K562 (cell line): ENCODE measurements around the gene LRRC26. TPM values are rescaled to one million over a fixed set of nuclear protein-coding genes. Genes with fewer than 3 reads are reported as not detected.

Experiments
- ATAC-seq: fragments of 200-7000 bp; cut with Tn5 transposase; 3 replicates; pipeline ENCODE4 v1.9.1; 2020; ENCODE audit warnings: moderate library complexity
- BruUV-seq: library from RNA; stranded (reverse); fragments of 400-500 nt; replicated peaks from 2 replicates; lab custom pipeline; 2021; lab: Mats Ljungman, UMichigan
- CTCF ChIA-PET: fragments of 300-600 bp; formaldehyde crosslinking; extraction: SDS; loops from one replicate; lab custom pipeline; 2021; ENCODE audit warnings: low intra/inter-chr PET ratio; lab: Yijun Ruan, JAX
- POLR2A ChIA-PET: fragments of 300-600, 350-650 bp; sonication (Branson Sonifier 250); formaldehyde crosslinking; extraction: SDS; loops from one replicate; lab custom pipeline; 2021; ENCODE audit warnings: antibody characterized with exemption, inconsistent platforms; lab: Yijun Ruan, JAX
- DNase-seq, 4 experiments: peaks; one replicate each; pipeline versions ENCODE4 v3.0.0 to v3.0.0-alpha.2; 2011 to 2018; ENCODE audit warnings: low spot score in 3 of 4, mixed read lengths in 3 of 4; ENCODE audit errors: extremely low read depth in 1 of 4
- FAIRE-seq: peaks from 2 replicates; lab custom pipeline; 2011; peaks lifted over from hg19 to GRCh38; lab: Jason Lieb, UNC
- H2AFZ ChIP-seq: 2 replicates; pipeline ENCODE4 v1.6.0; 2011; ENCODE audit warnings: low read depth, low read length, control low read depth, inconsistent platforms
- H3K27ac ChIP-seq: fragments of 200-600 bp; 3 replicates; pipeline ENCODE4 v1.8.0; 2011; ENCODE audit warnings: low read depth, mild to moderate bottlenecking, control low read depth, inconsistent platforms, low read length, moderate library complexity, mixed read lengths; ENCODE audit errors: extremely low read depth
- H3K27me3 ChIP-seq, 2 experiments: fragments of 300-600 bp in 1 of 2; 2 replicates in 1 of 2; 3 replicates in 1 of 2; pipeline versions ENCODE4 v1.6.0 to v1.8.0; 2011; ENCODE audit warnings: inconsistent platforms in 2 of 2, low read length in 2 of 2, mild to moderate bottlenecking in 1 of 2, mixed read lengths in 1 of 2, moderate library complexity in 1 of 2; ENCODE audit not compliant: control insufficient read depth in 2 of 2, insufficient read depth in 2 of 2
- H3K36me3 ChIP-seq: fragments of 300-600 bp; 3 replicates; pipeline ENCODE4 v1.8.0; 2011; ENCODE audit warnings: mild to moderate bottlenecking, low read length, inconsistent platforms; ENCODE audit not compliant: control insufficient read depth, insufficient read depth
- H3K4me1 ChIP-seq, 2 experiments: fragments of 200-600 bp in 1 of 2; replicated peaks in 1 of 2; 2 replicates in 1 of 2; 3 replicates in 1 of 2; pipeline versions ENCODE4 v1.5.1 to v1.8.0; 2011; ENCODE audit warnings: inconsistent platforms in 2 of 2, low read length in 2 of 2, mild to moderate bottlenecking in 1 of 2, mixed read lengths in 1 of 2, moderate library complexity in 1 of 2; ENCODE audit not compliant: control insufficient read depth in 2 of 2, insufficient read depth in 2 of 2
- H3K4me2 ChIP-seq: 2 replicates; pipeline ENCODE4 v1.6.1; 2011; ENCODE audit warnings: low read length, control low read depth, inconsistent platforms, mixed read lengths; ENCODE audit not compliant: insufficient read depth
- H3K4me3 ChIP-seq: fragments of 200-600 bp; sonication (generic), shearing (Covaris generic); 2 replicates; pipeline ENCODE4 v1.5.1; 2016; ENCODE audit warnings: control low read depth, inconsistent platforms
- H3K79me2 ChIP-seq: fragments of 200-600 bp; 3 replicates; pipeline ENCODE4 v1.8.0; 2011; ENCODE audit warnings: low read length, inconsistent platforms; ENCODE audit not compliant: control insufficient read depth, insufficient read depth
- H3K9ac ChIP-seq, 2 experiments: 2 replicates each; pipeline versions ENCODE4 v1.6.0 to v1.6.1; 2011; ENCODE audit warnings: low read depth in 2 of 2, low read length in 2 of 2, control low read depth in 1 of 2, inconsistent platforms in 1 of 2, mild to moderate bottlenecking in 1 of 2, mixed read lengths in 1 of 2; ENCODE audit not compliant: insufficient read depth in 1 of 2
- H3K9me1 ChIP-seq: one replicate; pipeline ENCODE4 v1.6.0; 2011; ENCODE audit warnings: inconsistent platforms, mild to moderate bottlenecking, low read length, moderate library complexity; ENCODE audit not compliant: control insufficient read depth, insufficient read depth
- H3K9me3 ChIP-seq: replicated peaks from 2 replicates; pipeline ENCODE4 v1.5.1; 2011; ENCODE audit warnings: low read depth, low read length, inconsistent platforms; ENCODE audit not compliant: control insufficient read depth, insufficient read depth
- H4K20me1 ChIP-seq: replicated peaks from 2 replicates; pipeline ENCODE4 v1.6.1; 2011; ENCODE audit warnings: low read length, inconsistent platforms, mixed read lengths; ENCODE audit not compliant: control insufficient read depth, insufficient read depth
- FOXJ2 ChIP-seq: fragments of 200-800 bp; sonication (Bioruptor generic); IDR thresholded peaks from 2 replicates; pipeline ENCODE4 v1.6.1; 2016; ENCODE audit warnings: missing genetic modification characterization, missing compliant biosample characterization
- KDM1A ChIP-seq, 2 experiments: fragments of 450-650 bp; IDR thresholded peaks; 2 replicates each; pipeline ENCODE4 v1.6.1; 2016; ENCODE audit warnings: mild to moderate bottlenecking in 2 of 2
- MCM2 ChIP-seq: fragments of 450-650 bp; IDR thresholded peaks from 2 replicates; pipeline ENCODE4 v1.6.1; 2017; ENCODE audit warnings: low read depth, mild to moderate bottlenecking
- PTBP1 ChIP-seq: fragments of 200-400 bp; formaldehyde crosslinking; IDR thresholded peaks from 2 replicates; pipeline ENCODE4 v1.6.1; 2017; ENCODE audit warnings: low read depth, low read length
- RBBP5 ChIP-seq: fragments of 200-600 bp; sonication (generic); IDR thresholded peaks from 2 replicates; pipeline ENCODE4 v1.6.1; 2012; ENCODE audit warnings: borderline replicate concordance, mild to moderate bottlenecking, low read length, control low read depth, inconsistent platforms; ENCODE audit not compliant: insufficient read depth, poor library complexity, severe bottlenecking
- RBM17 ChIP-seq: fragments of 200-400 bp; formaldehyde crosslinking; IDR thresholded peaks from 2 replicates; pipeline ENCODE4 v1.6.1; 2017; ENCODE audit warnings: low read depth, mild to moderate bottlenecking, low read length, borderline replicate concordance
- SMAD1 ChIP-seq: fragments of 150-350 bp; IDR thresholded peaks from 2 replicates; pipeline ENCODE4 v1.6.1; 2014; ENCODE audit warnings: low read length, low read depth; ENCODE audit not compliant: partially characterized antibody
- SMARCA4 ChIP-seq: fragments of 450-650 bp; IDR thresholded peaks from 2 replicates; pipeline ENCODE4 v1.6.1; 2016
- TAF7 ChIP-seq: fragments of 450-650 bp; IDR thresholded peaks from 2 replicates; pipeline ENCODE4 v1.6.1; 2016; ENCODE audit warnings: missing genetic modification characterization, missing compliant biosample characterization
- THAP7 ChIP-seq: fragments of 250-450 bp; sonication (Bioruptor Pico); IDR thresholded peaks from 2 replicates; pipeline ENCODE4 v1.5.0; 2021
- ZNF165 ChIP-seq: fragments of 250-450 bp; sonication (Bioruptor Pico); IDR thresholded peaks from 2 replicates; pipeline ENCODE4 v1.4.0; 2020; ENCODE audit warnings: borderline replicate concordance
- ZNF23 ChIP-seq: fragments of 250-450 bp; sonication (Bioruptor Pico); IDR thresholded peaks from 2 replicates; pipeline ENCODE4 v1.4.0; 2020; ENCODE audit warnings: mild to moderate bottlenecking
- ZNF785 ChIP-seq: fragments of 250-450 bp; sonication (Bioruptor Pico); IDR thresholded peaks from 2 replicates; pipeline ENCODE4 v1.4.0; 2020; ENCODE audit warnings: mild to moderate bottlenecking
- WGBS: fragments of 100-300 bp; shearing (Covaris generic); methylation state at CpG from one replicate; pipeline ENCODE4 v1.1.6; 2016; ENCODE audit warnings: low coverage, mixed read lengths; ENCODE audit not compliant: insufficient coverage; ENCODE audit errors: missing lambda C conversion rate; 5-methylcytosine and 5-hydroxymethylcytosine counted together
- in situ Hi-C: fragments of 300-500 bp; cut with MboI; formaldehyde crosslinking; loops from 4 replicates; pipeline ENCODE4 v1.15.0; 2018; ENCODE audit warnings: inconsistent platforms, mixed read lengths
- intact Hi-C: fragments of 100-400 bp; cut with micrococcal nuclease; formaldehyde crosslinking; loops from 2 replicates; pipeline ENCODE4 v1.14.2; 2022
- polyA plus RNA-seq, 8 experiments: library from polyadenylated mRNA; depleted of rRNA in 4 of 8; stranded (reverse) in 5 of 8; unstranded in 3 of 8; fragments of >200 nt; fragmentation: Nextera tagmentation in 2 of 8; fragmentation: Illumina TruSeq in 1 of 8; extraction: Ambion mirVana in 2 of 8; extraction: Trizol in 1 of 8; gene quantifications; 2 replicates each; pipeline versions ENCODE4 v1.2.1 to v1.2.3, GENCODE V29; 2011 to 2014; ENCODE audit warnings: inconsistent platforms in 1 of 8, missing spikeins in 1 of 8
- total RNA-seq, 7 experiments: library from RNA; depleted of rRNA in 6 of 7; stranded (reverse); fragments of >200 nt in 6 of 7; fragmentation: Illumina TruSeq in 2 of 7; extraction: Trizol in 2 of 7; gene quantifications; 2 replicates each; pipeline versions ENCODE4 v1.2.1 to v1.2.3, GENCODE V29; 2011 to 2021; ENCODE audit warnings: low replicate concordance in 1 of 7
- TF ChIP-seq, protein P1 (sequence below): fragments of 200-800 bp; sonication (Bioruptor generic); IDR thresholded peaks from 2 replicates; pipeline ENCODE4 v1.6.1; 2016; ENCODE audit warnings: missing genetic modification characterization, missing compliant biosample characterization

LRRC26 gene
- total and polyA plus RNA-seq, 9 of the 15 experiments (the other 6 are each of a cell fraction or from before 2014, with no cell fraction given): not detected

- no TSS peak for BruUV-seq
- Histone ChIP-seq H4K20me1 (no peaks in the 10 kb centered on the region; the same call in 1 of the 2 replicates), H3K4me1 (peaks cover 28 to 59% of the 10 kb centered on the region in 2 experiments), H3K27ac (peak within 1 kb of the TSS; percentile 88), H3K4me3 (peak within 1 kb of the TSS; percentile 99), H3K79me2 (peaks cover 59% of the 10 kb centered on the region), H3K9ac (peak within 1 kb of the TSS; percentile 92 to 98), H2AFZ (peak within 1 kb of the TSS; percentile 77), H3K36me3 (peaks cover 43% of the 10 kb centered on the region; the same call in 2 of the 3 replicates), H3K4me2 (peak within 1 kb of the TSS; percentile 95), H3K27me3 (no peaks in the 10 kb centered on the region), H3K9me1 (peaks cover 3% of the 10 kb centered on the region), H3K9me3 (no peaks in the 10 kb centered on the region)
- POLR2A ChIA-PET: interaction anchor here (1.0 to 5.7 kb wide), 5 partner anchors 10 to 119 kb away, joined by 3 to 56 read pairs (median 5); partner anchors contain the start of genes ANAPC2, MAN1B1 and SSNA1
- FAIRE-seq (peak; percentile 69), ATAC-seq (peak; percentile 60), DNase-seq (peak; percentile 89 to 94 (median 91))
- under 1% methylated on average over 63 of the region's 98 CpGs for WGBS
- CTCF ChIA-PET: no interaction called here
- in situ Hi-C loops: no loop called here
- intact Hi-C loops: no loop called here
- TF ChIP-seq, protein P1, sequence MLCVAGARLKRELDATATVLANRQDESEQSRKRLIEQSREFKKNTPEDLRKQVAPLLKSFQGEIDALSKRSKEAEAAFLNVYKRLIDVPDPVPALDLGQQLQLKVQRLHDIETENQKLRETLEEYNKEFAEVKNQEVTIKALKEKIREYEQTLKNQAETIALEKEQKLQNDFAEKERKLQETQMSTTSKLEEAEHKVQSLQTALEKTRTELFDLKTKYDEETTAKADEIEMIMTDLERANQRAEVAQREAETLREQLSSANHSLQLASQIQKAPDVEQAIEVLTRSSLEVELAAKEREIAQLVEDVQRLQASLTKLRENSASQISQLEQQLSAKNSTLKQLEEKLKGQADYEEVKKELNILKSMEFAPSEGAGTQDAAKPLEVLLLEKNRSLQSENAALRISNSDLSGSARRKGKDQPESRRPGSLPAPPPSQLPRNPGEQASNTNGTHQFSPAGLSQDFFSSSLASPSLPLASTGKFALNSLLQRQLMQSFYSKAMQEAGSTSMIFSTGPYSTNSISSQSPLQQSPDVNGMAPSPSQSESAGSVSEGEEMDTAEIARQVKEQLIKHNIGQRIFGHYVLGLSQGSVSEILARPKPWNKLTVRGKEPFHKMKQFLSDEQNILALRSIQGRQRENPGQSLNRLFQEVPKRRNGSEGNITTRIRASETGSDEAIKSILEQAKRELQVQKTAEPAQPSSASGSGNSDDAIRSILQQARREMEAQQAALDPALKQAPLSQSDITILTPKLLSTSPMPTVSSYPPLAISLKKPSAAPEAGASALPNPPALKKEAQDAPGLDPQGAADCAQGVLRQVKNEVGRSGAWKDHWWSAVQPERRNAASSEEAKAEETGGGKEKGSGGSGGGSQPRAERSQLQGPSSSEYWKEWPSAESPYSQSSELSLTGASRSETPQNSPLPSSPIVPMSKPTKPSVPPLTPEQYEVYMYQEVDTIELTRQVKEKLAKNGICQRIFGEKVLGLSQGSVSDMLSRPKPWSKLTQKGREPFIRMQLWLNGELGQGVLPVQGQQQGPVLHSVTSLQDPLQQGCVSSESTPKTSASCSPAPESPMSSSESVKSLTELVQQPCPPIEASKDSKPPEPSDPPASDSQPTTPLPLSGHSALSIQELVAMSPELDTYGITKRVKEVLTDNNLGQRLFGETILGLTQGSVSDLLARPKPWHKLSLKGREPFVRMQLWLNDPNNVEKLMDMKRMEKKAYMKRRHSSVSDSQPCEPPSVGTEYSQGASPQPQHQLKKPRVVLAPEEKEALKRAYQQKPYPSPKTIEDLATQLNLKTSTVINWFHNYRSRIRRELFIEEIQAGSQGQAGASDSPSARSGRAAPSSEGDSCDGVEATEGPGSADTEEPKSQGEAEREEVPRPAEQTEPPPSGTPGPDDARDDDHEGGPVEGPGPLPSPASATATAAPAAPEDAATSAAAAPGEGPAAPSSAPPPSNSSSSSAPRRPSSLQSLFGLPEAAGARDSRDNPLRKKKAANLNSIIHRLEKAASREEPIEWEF (CRISPR knock-in tag): no peak
- TF ChIP-seq RBBP5 (peak; percentile 87), RBM17 (no peak), ZNF165 (CRISPR knock-in tag) (no peak), THAP7 (CRISPR knock-in tag) (no peak), PTBP1 (no peak), SMARCA4 (no peak), TAF7 (peak; percentile 57), KDM1A (IDR thresholded peaks at IDR 0.05) (no peak), ZNF785 (CRISPR knock-in tag) (no peak), FOXJ2 (no peak), ZNF23 (CRISPR knock-in tag) (no peak), SMAD1 (no peak), MCM2 (no peak)
These were observed 35.5 kb upstream of the LRRC26 start, which contains the start of the genes NDOR1 and TMEM203 for GRCh38 chr9:137205126-137206069. TSS of gene NDOR1 (plus strand) at chr9:137205700. CDS start at chr9:137205778, 78 bp downstream. TSS of gene TMEM203 (minus strand) at chr9:137205648. CDS start at chr9:137205414, 234 bp downstream.
